Measurements from ENCODE around the gene HSPA12B.

Gene HSPA12B

GRCh38 chr20:3740615-3741301, 8.3 kb downstream of the HSPA12B start:
- no peak overlapping the region for H3K4me3 ChIP-seq (replicated peaks in 1 of 2; ENCODE audit: low read depth in 2 of 2, low read length in 2 of 2)
- TF ChIP-seq, protein P1, sequence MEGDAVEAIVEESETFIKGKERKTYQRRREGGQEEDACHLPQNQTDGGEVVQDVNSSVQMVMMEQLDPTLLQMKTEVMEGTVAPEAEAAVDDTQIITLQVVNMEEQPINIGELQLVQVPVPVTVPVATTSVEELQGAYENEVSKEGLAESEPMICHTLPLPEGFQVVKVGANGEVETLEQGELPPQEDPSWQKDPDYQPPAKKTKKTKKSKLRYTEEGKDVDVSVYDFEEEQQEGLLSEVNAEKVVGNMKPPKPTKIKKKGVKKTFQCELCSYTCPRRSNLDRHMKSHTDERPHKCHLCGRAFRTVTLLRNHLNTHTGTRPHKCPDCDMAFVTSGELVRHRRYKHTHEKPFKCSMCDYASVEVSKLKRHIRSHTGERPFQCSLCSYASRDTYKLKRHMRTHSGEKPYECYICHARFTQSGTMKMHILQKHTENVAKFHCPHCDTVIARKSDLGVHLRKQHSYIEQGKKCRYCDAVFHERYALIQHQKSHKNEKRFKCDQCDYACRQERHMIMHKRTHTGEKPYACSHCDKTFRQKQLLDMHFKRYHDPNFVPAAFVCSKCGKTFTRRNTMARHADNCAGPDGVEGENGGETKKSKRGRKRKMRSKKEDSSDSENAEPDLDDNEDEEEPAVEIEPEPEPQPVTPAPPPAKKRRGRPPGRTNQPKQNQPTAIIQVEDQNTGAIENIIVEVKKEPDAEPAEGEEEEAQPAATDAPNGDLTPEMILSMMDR (IDR thresholded peaks at IDR 0.05; ENCODE audit: low read depth, low read length): no peak
- DNase-seq (ENCODE audit: low read depth in 2 of 2): no peak

- TF ChIP-seq, protein P1 (IDR thresholded peaks at IDR 0.05; ENCODE audit: low read depth, low read length): no peak
- no peak overlapping the region for H3K4me3 ChIP-seq (replicated peaks in 1 of 2; ENCODE audit: low read depth in 2 of 2, low read length in 2 of 2)
- no peak for DNase-seq (ENCODE audit: low read depth in 2 of 2)
Measured at GRCh38 chr20:3741836-3742458, 9.5 kb downstream of the HSPA12B start.

DNA sequence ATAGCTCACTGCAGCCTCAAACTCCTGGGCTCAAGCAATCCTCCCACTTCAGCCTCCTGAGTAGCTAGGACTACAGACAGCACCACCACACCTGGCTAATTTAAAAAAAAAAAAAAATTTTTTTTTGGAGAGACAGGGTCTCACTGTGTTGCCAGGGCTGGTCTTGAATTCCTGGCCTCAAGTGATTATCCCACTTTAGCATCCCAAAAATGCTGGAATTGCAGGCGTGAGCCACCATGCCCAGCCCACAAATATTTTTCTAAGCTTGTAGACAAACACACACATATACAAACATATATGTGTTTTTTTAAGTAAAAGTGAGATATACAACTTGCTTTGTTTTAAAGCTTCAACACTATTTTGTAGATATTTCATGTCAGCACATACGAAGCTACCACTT, 10.8 kb downstream of the HSPA12B start:
- H3K4me3 ChIP-seq (replicated peaks in 1 of 2; ENCODE audit: low read depth in 2 of 2, low read length in 2 of 2): no peak overlapping the region
- no peak for DNase-seq (ENCODE audit: low read depth in 2 of 2)
- TF ChIP-seq, protein P1 (IDR thresholded peaks at IDR 0.05; ENCODE audit: low read depth, low read length): no peak

DNA sequence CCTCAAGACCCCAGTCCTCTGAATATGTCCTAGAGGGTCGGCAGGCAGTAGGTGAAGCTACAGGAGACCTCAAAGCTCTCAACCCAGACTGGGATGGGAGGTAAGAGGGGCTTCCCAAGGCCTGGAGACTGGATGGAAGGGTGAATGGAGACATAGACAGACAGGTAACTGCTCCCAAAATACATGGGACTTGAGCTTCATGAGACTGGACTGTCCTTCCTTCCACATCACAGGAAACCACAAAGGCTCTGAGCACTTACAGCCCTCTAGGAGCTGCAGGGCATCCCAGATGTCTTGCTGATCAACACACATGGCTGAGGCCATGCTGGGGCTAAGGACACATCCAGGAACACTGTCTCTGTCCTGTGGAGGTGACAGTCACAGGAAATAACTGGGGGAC, 11.6 kb downstream of the HSPA12B start:
- TF ChIP-seq, protein P1 (IDR thresholded peaks at IDR 0.05; ENCODE audit: low read depth, low read length): no peak
- no peak overlapping the region for H3K4me3 ChIP-seq (replicated peaks in 1 of 2; ENCODE audit: low read depth in 2 of 2, low read length in 2 of 2)
- no peak for DNase-seq (ENCODE audit: low read depth in 2 of 2)

- no peak overlapping the region for H3K4me3 ChIP-seq (replicated peaks in 1 of 2; ENCODE audit: low read depth in 2 of 2, low read length in 2 of 2)
- DNase-seq (ENCODE audit: low read depth in 2 of 2): peak; percentile 23 to 51
- TF ChIP-seq, protein P1 (IDR thresholded peaks at IDR 0.05; ENCODE audit: low read depth, low read length): no peak
Measured at GRCh38 chr20:3744806-3745685, 12.6 kb downstream of the HSPA12B start.

GRCh38 chr20:3745686-3746173, 13.2 kb downstream of the HSPA12B start:
- TF ChIP-seq, protein P1 (IDR thresholded peaks at IDR 0.05; ENCODE audit: low read depth, low read length): no peak
- no peak for DNase-seq (ENCODE audit: low read depth in 2 of 2)
- H3K4me3 ChIP-seq (replicated peaks in 1 of 2; ENCODE audit: low read depth in 2 of 2, low read length in 2 of 2): no peak overlapping the region

Data from cardiac fibroblast (primary cell).